Keratinocyte (primary cell): ENCODE results near the gene MID1. TPM values are rescaled to one million over a fixed set of nuclear protein-coding genes. Genes with fewer than 3 reads are reported as not detected.

ENCODE experiments used
- DNase-seq: peaks from one replicate; pipeline ENCODE4 v3.0.0-alpha.2; 2011; ENCODE audit warnings: low read depth, missing footprints, low spot score
- FAIRE-seq: peaks from 2 replicates; lab custom pipeline; 2011; peaks lifted over from hg19 to GRCh38; lab: Jason Lieb, UNC
- H2AFZ ChIP-seq: 2 replicates; pipeline ENCODE4 v1.6.0; 2012; ENCODE audit warnings: low read length, control low read depth, inconsistent platforms; ENCODE audit not compliant: control insufficient read depth
- H3K27ac ChIP-seq: 2 replicates; pipeline ENCODE4 v1.5.1; 2011; ENCODE audit warnings: low read length; ENCODE audit not compliant: control insufficient read depth, insufficient read depth
- H3K27me3 ChIP-seq: 3 replicates; pipeline ENCODE4 v1.6.0; 2011; ENCODE audit warnings: low read length; ENCODE audit not compliant: control insufficient read depth, insufficient read depth; ENCODE audit errors: extremely low read depth
- H3K36me3 ChIP-seq, 2 experiments: 2 replicates in 1 of 2; 3 replicates in 1 of 2; pipeline ENCODE4 v1.5.1; 2011; ENCODE audit warnings: low read length in 2 of 2, mild to moderate bottlenecking in 1 of 2; ENCODE audit not compliant: control insufficient read depth in 2 of 2, insufficient read depth in 2 of 2; ENCODE audit errors: extremely low read depth in 1 of 2
- H3K4me1 ChIP-seq: 3 replicates; pipeline ENCODE4 v1.5.1; 2011; ENCODE audit warnings: low read length; ENCODE audit not compliant: control insufficient read depth, insufficient read depth; ENCODE audit errors: extremely low read depth
- H3K4me2 ChIP-seq: 3 replicates; pipeline ENCODE4 v1.6.0; 2011; ENCODE audit warnings: low read depth, low read length; ENCODE audit not compliant: control insufficient read depth, insufficient read depth; ENCODE audit errors: extremely low read depth
- H3K4me3 ChIP-seq, 3 experiments: fragments of 200-600 bp in 1 of 3; sonication (generic) in 1 of 3; 2 replicates in 2 of 3; 3 replicates in 1 of 3; pipeline ENCODE4 v1.5.1; 2011 to 2016; ENCODE audit warnings: low read length in 3 of 3, mild to moderate bottlenecking in 3 of 3, control low read depth in 2 of 3, inconsistent platforms in 1 of 3, low read depth in 1 of 3, mixed read lengths in 1 of 3, mixed run types in 1 of 3, moderate library complexity in 1 of 3; ENCODE audit not compliant: control insufficient read depth in 2 of 3, insufficient read depth in 2 of 3; ENCODE audit errors: extremely low read depth in 1 of 3
- H3K79me2 ChIP-seq: 2 replicates; pipeline ENCODE4 v1.6.0; 2012; ENCODE audit warnings: low read length; ENCODE audit not compliant: control insufficient read depth, insufficient read depth
- H3K9ac ChIP-seq: 3 replicates; pipeline ENCODE4 v1.6.0; 2011; ENCODE audit warnings: low read length; ENCODE audit not compliant: control insufficient read depth, insufficient read depth; ENCODE audit errors: extremely low read depth
- H3K9me1 ChIP-seq: 3 replicates; pipeline ENCODE4 v1.6.0; 2011; ENCODE audit warnings: low read length; ENCODE audit not compliant: control insufficient read depth, insufficient read depth; ENCODE audit errors: extremely low read depth
- H3K9me3 ChIP-seq: 2 replicates; pipeline ENCODE4 v1.5.1; 2012; ENCODE audit warnings: low read depth, low read length; ENCODE audit not compliant: control insufficient read depth
- H4K20me1 ChIP-seq: 3 replicates; pipeline ENCODE4 v1.6.0; 2011; ENCODE audit warnings: low read length; ENCODE audit not compliant: control insufficient read depth, insufficient read depth; ENCODE audit errors: extremely low read depth
- EZH2 ChIP-seq: IDR thresholded peaks from one replicate; pipeline ENCODE4 v1.6.1; 2012; ENCODE audit warnings: inconsistent platforms, mild to moderate bottlenecking, low read length, moderate library complexity
- dilution Hi-C: fragments of 300-500 bp; cut with MboI; formaldehyde crosslinking; loops from one replicate; pipeline ENCODE4 v1.7.0; 2020; ENCODE audit warnings: low sequenced_read_pairs; ENCODE audit not compliant: extremely low pct_ligation_motif_present
- polyA plus RNA-seq, 5 experiments: library from polyadenylated mRNA; depleted of rRNA in 3 of 5; stranded (reverse) in 3 of 5; stranded (forward) in 1 of 5; unstranded in 1 of 5; fragments of >200 nt; gene quantifications; 1 replicate in 1 of 5; 2 replicates in 3 of 5; 3 replicates in 1 of 5; pipeline versions ENCODE4 v1.2.1 to v1.2.3, GENCODE V29; 2011 to 2012; ENCODE audit warnings: missing spikeins in 2 of 5, low read depth in 1 of 5, low replicate concordance in 1 of 5
- TF ChIP-seq, protein P1 (sequence below), 3 experiments: IDR thresholded peaks in 1 of 3; conservative IDR thresholded peaks in 1 of 3; optimal IDR thresholded peaks in 1 of 3; 2 replicates in 2 of 3; 3 replicates in 1 of 3; pipeline versions ENCODE3 to v1.5.1; 2011; ENCODE audit warnings: low read length in 3 of 3, mild to moderate bottlenecking in 3 of 3, moderate library complexity in 2 of 3, control low read depth in 1 of 3, inconsistent platforms in 1 of 3; ENCODE audit not compliant: insufficient read depth in 2 of 3; ENCODE audit errors: extremely low read depth in 1 of 3

The MID1 gene
- polyA plus RNA-seq, 1 donor (not counting 4 experiments of a cell fraction or from before 2014, with no cell fraction given): 9.2 TPM

DNA sequence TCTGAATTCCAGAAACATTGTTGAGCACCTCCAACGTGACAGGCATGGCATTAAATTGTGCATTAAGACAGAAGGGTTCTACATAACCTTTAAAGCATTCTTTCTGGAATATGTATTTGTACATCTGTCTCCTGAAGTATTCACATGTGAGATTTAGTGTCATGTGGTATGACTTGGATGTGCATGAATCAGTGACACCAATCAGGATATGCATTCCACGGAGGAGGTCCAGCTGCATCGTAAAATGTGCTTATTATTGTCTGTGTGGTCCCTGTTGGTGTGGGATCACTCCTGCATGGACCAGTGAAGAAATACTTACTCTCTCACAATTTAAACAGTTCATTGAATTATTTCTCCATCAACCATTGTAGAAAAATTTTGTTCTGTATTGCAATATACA is 149.0 kb downstream of the MID1 start:
- no peak overlapping the region for H3K4me2 ChIP-seq
- H4K20me1 ChIP-seq: no peaks in the 10 kb centered on the region
- dilution Hi-C loops: no loop called here
- no peak overlapping the region for H3K27ac ChIP-seq
- H3K4me1 ChIP-seq: no peaks in the 10 kb centered on the region
- no peaks in the 10 kb centered on the region for H3K9me1 ChIP-seq
- FAIRE-seq (no peak), DNase-seq (no peak)
- no peak overlapping the region for H3K4me3 ChIP-seq
- H3K79me2 ChIP-seq: no peaks in the 10 kb centered on the region
- no peak overlapping the region for H3K9ac ChIP-seq
- no peaks in the 10 kb centered on the region for H3K9me3 ChIP-seq
- TF ChIP-seq EZH2: no peak
- TF ChIP-seq, protein P1, sequence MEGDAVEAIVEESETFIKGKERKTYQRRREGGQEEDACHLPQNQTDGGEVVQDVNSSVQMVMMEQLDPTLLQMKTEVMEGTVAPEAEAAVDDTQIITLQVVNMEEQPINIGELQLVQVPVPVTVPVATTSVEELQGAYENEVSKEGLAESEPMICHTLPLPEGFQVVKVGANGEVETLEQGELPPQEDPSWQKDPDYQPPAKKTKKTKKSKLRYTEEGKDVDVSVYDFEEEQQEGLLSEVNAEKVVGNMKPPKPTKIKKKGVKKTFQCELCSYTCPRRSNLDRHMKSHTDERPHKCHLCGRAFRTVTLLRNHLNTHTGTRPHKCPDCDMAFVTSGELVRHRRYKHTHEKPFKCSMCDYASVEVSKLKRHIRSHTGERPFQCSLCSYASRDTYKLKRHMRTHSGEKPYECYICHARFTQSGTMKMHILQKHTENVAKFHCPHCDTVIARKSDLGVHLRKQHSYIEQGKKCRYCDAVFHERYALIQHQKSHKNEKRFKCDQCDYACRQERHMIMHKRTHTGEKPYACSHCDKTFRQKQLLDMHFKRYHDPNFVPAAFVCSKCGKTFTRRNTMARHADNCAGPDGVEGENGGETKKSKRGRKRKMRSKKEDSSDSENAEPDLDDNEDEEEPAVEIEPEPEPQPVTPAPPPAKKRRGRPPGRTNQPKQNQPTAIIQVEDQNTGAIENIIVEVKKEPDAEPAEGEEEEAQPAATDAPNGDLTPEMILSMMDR (optimal IDR thresholded peaks at IDR 0.05 in 1 of 3, IDR thresholded peaks at IDR 0.05 in 1 of 3, conservative IDR thresholded peaks at IDR 0.05 in 1 of 3; ENCODE audit: extremely low read depth in 1 of 3, insufficient read depth in 2 of 3, low read length in 3 of 3): no peak
- no peak overlapping the region for H2AFZ ChIP-seq
- no peaks in the 10 kb centered on the region for H3K27me3 ChIP-seq
- peaks cover 0 to 5% of the 10 kb centered on the region in 2 experiments for H3K36me3 ChIP-seq

DNA sequence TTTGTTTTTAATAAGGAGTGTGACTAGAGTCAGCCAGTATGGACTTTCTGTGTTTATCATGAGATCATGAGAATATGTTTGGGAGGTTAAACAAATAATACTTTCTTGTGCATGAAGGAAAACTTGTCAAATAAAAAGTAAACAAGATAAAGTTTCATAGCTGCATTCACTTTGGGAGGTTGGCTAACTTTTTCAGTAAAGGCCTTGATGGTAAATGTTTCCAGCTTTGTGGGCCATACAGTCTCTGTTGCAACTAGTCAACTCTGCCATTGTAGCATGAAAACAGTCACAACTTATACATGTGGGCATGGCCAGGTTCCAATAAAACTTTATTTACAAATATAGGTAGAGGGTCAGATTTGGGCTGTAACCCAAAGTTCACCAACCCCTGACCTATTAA is 150.4 kb downstream of the MID1 start:
- TF ChIP-seq EZH2: no peak
- TF ChIP-seq, protein P1 (optimal IDR thresholded peaks at IDR 0.05 in 1 of 3, IDR thresholded peaks at IDR 0.05 in 1 of 3, conservative IDR thresholded peaks at IDR 0.05 in 1 of 3; ENCODE audit: extremely low read depth in 1 of 3, insufficient read depth in 2 of 3, low read length in 3 of 3): no peak
- DNase-seq: no peak
- Histone ChIP-seq H3K4me1 (no peaks in the 10 kb centered on the region), H3K9ac (no peak overlapping the region), H3K36me3 (peaks cover 0 to 5% of the 10 kb centered on the region in 2 experiments), H4K20me1 (no peaks in the 10 kb centered on the region), H3K9me1 (no peaks in the 10 kb centered on the region), H3K9me3 (no peaks in the 10 kb centered on the region), H3K27me3 (no peaks in the 10 kb centered on the region), H2AFZ (no peak overlapping the region), H3K4me2 (no peak overlapping the region), H3K27ac (no peak overlapping the region), H3K4me3 (no peak overlapping the region), H3K79me2 (no peaks in the 10 kb centered on the region)
- dilution Hi-C loops: no loop called here
- no peak for FAIRE-seq
